Measurements from ENCODE around the gene OSBPL10.
A peak's percentile ranks its signal among the peaks of the same experiment; 100 is the strongest.

Gene OSBPL10

DNA sequence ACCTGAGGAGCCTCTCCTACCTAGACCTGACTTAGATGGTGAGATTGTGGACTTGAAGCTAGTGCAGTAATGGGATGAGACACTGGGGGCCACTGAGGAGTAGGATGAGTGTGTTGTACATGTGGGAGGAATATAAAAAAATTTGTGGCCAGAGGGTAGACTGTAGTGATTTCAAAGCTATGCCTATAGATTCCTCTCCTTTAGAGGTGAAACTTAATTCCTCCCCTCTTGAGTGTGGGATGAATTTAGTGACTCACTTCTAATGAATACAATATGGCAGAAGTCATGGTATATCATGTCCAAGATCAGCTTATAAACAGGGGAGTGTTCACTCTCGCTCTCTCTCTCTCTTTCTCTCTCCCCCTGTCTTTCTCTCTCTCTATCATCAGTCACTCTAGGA is 7.2 kb upstream of the OSBPL10 start:
- no peak for DNase-seq (ENCODE audit: low spot score)

DNA sequence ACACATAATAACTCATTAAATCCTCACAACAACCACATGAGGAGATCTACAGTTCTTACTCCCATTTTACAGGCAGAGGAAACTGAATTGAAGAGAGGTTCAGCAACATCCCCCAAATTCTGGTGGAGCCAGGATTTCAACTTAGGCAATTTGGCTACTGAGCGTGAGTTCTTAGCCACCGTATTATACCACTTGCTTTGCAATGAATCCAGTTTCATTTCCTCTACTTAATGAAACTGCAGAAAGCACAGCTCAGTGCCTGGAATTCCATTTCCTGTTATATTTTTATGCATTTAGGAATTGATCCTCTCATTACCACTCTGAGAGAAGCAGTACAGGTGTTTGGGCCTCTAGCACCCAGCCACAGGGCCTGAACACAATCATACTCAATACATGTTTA is 4.8 kb upstream of the OSBPL10 start:
- DNase-seq (ENCODE audit: low spot score): no peak

DNA sequence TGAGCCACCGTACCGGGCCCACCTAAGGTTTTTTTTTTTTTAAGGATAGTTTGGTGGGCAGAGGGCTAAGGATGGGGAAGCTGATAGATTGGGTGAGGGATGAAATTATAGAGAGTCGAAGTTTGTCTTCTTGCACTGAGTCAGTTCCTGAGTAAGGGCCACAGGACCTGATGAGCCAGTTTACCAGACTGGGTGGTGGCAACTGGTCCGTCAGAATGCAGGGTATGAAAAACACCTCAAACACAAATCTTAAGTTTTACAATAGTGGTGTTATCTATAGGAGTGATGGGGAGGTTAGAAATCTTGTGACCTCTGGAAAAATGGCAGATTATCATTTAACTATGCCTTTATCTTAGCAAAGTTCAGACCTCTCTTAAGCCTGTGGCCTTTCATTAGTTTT is 3.3 kb upstream of the OSBPL10 start:
- no peak for DNase-seq (ENCODE audit: low spot score)

DNA sequence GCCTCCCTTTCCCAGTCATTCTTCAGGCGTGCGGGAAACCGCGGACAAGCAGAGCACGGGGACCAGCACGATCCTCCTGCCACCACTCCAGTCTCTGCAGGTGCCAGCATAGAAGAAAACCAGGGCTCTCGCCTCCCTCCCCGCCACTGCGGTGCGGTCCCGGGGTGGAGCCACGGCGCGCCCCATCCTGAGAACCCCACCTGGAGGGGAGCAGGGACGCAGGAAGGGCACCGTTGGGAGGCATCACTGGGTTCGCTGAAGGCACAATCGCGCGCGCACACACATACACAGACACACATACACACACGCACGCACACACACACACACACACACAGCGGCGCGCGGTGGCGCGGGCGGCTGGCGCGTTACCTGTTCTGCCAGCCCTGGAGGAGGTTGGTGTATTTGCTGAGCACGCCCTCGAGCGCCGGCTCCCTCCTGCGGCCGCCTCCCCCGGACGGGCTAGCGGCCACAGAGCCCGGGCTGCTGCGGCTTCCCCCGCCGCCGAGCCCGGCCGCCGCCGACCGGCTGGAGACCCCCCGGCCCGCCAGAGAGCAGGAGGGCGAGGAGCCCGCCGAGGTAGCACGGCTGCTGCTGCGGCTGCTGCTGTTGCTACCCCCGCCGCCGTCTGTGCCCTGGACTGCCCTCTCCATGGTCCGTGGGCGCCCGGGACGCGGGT is 394 bp downstream of the OSBPL10 start:
- DNase-seq (ENCODE audit: low spot score): peak; percentile 72

DNA sequence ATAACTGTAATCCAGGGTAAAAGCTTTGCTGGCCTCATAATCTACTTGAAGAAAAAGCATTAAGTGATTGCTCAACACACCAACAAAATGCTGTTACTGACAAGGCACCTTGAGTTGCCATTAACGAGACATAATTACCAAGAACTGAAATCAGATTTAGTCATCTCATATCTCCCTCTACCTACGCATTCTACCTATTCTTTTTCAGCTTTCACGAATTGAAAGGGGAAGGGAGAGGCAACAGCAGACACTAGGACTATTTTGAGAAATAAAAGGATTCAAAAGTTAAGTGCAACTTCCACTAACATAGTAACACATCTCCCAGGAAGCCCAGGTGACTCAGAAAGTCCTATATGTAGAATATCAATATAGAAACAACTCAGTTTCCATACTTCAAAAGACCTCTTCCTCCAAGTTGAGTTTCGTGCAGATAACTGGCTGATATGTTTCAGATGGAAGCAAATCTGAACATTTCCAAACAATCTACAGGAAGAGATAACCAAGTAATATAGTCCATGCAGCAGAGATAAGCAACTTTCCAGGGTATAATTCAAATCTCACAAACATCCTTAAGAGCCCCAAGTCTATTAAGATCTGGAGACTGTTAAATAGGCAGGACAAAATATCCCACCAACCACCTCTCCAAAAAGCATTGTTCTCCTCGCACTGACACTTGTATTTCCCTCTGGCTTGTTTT is 1.9 kb downstream of the OSBPL10 start:
- no peak for DNase-seq (ENCODE audit: low spot score)

DNA sequence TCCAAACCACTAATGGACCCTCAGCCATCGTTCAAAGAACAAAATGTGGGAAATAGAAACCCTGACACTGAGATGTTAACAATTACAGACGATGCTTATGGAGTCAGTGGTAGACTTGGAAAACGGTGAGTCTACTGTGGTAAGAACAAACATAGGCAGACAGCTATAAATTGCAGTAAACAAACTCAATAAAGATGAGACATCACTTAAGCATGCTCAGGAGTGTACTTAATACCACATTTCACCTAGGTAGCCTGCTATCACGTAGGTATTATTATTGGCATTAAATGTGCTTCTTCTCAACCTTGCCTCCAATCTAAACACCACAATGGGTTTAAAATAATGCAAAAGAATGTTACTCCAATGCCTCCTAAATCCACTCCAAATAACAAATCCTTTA is 2.5 kb downstream of the OSBPL10 start:
- no peak for DNase-seq (ENCODE audit: low spot score)

DNA sequence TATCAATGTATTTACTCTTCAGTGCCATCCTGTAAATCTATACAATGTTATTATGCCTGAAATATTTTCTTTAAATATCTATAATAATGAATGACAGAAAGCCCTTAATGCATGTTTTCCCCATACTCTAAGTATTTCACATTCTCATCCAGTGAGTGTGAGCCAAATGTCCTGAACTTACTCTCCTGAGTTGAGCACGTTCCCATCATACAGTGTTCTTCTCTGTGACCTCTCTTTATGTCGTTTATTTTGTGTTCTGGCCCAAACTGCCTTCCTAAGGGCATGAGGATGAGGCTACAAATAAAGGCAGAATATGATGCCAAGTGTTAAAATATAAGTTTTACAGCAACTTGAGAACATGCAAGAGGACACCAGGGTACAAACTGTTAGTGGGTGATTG is 3.3 kb downstream of the OSBPL10 start:
- no peak for DNase-seq (ENCODE audit: low spot score)

DNA sequence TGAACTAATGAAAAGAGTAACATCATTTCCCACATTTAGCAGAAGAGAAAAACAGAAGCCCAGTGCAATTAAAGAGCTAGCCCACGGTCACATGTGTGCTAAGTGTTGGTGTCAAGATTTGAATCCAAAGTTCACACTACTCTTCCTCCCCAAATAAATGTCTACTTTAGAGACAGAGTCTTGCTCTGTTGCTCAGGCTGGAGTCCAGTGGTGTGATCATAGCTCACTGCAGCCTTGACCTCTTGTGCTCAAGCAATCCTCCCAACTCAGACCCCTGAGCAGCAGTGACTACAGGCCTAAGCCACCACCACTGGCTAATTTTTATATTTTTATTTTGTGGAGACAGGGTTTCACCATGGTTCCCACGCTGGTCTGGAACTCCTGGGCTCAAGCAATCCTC is 4.8 kb downstream of the OSBPL10 start:
- DNase-seq (ENCODE audit: low spot score): no peak

DNA sequence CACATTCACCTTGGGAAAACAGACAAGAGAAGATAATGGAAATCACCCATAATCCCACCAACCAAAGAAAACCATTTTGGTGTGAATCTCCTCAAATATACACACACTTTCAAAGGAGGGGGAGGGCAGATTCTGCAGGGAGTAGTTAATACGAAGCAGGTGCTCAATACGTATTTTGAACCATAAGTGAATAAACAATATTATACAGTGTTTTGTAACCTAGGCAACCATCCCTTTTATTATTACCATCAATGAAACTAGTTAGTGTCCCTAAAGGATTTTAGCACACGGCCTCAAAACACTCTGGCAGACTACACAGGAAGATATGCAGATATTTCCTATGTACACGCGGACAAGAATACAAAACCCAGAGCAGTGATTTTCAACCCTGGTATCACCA is 6.1 kb downstream of the OSBPL10 start:
- no peak for DNase-seq (ENCODE audit: low spot score)

DNA sequence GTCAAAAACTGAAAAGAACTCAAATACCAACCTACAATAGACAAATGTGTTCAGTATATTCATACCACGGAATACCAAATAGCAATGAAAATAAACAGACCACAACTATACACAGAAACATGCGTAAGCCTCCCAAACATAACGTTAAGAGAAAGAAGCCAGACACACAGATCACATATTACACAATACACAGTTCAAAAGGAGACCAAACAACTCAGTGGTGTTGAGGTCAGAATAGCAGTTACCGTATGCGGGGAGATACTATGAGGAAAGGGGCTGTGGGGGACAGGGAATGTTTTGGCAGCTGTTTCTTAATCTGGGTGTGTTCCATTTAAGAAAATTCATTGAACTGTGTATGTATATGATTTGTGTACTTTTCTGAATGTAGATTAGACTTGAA is 6.6 kb downstream of the OSBPL10 start:
- DNase-seq (ENCODE audit: low spot score): no peak

DNA sequence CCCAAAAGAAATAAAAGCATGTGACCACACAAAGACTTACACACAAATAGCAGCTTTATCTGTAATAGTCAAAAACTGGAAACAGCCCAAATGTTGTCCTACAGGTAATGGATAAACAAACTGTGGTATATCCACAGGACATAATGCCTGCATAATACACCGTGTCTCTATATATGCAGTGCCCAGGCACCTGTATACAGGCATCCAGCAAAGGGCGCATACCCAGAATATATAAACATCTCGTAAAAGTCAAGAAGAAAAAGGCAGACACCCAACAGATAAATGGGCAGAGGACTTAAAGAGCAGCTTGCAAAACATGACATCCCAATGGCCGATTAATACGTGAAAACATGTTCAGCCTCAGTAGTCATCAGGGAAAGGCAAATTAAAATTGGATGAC is 7.2 kb downstream of the OSBPL10 start:
- no peak for DNase-seq (ENCODE audit: low spot score)

DNA sequence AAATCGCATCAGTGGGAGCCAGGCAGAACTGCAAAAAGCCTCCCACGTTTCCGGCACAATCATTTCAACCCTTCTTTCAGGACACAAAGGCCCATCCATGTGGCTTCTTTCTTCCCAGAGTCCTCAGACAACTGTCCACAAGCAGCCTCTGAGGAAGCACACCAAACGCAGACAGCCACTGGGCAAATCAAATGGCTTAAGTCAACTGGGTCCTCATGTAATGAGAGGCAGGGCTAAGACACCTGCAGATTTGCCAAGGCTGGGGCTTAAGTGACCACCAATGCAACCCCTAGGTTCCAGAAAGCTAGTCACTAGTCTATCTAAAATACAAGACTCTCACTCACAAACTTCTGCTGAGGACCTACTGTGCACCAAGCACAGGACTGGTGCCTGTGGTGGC is 8.0 kb downstream of the OSBPL10 start:
- no peak for DNase-seq (ENCODE audit: low spot score)

DNA sequence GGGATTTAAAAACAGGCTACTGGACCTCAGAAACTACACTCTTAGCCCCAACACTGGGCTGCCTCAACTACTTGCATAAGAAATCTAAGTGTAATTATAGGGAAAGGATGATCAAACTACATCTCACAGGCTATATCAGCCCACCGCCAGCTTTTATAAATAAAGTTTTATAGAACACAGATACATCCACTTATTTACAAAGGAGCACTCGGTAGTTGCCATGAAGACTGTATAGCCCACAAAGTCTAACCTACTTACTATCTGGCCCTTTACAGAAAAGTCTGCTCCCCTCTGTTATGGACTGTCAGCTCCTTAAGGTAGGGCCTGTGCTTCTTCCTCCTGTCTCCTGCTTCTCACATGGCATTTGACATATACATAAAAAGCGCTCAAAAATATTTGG is 9.5 kb downstream of the OSBPL10 start:
- no peak for DNase-seq (ENCODE audit: low spot score)

DNA sequence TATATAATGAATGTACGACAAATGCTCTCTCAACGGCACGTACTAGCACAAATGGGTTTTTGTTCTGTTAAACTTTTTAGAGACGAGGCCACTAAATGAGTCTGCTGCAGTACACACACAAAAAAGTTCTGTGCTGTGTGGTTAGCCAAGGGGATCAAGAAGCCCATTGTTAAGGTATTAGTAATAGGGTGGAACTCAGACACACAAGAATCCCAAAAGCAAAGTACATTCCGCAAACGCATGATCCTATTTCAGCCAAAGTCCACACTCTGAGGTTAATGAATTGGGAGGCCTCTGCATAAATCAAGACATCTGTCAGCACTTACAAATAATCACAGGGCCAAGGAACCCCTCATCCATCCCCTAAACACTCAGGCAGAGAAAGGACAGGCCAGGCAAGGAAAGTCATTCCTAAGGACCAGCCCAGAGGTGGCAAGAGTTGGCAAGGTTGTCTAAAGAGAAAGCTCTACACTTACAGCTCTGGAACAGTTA is 12.1 kb downstream of the OSBPL10 start:
- DNase-seq (ENCODE audit: low spot score): no peak

DNA sequence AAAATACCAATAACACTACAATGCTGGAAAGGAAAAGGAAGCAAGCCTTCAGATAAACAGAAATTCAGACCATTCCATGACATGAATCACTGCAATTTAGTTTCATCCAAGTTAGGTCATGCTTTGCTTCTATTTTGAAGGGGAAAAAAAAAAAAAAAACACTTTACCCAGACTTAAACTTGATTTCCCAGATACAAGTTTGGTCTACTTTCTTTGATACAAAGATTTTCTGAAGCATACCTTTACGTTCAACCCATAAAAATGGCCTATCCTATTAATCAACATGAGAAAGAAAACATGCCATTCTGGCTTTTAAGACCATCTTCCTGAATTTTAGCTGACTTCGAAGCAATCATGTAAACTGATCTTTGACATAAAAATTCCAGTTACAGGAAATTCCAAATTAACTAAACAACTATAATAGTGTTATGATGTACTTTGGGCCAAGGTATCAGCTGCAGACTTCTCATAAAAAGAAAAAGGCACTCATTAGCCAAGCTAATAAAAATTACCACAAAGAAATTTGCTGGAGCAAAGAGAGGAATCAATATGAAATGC is 12.6 kb downstream of the OSBPL10 start:
- DNase-seq (ENCODE audit: low spot score): no peak

DNA sequence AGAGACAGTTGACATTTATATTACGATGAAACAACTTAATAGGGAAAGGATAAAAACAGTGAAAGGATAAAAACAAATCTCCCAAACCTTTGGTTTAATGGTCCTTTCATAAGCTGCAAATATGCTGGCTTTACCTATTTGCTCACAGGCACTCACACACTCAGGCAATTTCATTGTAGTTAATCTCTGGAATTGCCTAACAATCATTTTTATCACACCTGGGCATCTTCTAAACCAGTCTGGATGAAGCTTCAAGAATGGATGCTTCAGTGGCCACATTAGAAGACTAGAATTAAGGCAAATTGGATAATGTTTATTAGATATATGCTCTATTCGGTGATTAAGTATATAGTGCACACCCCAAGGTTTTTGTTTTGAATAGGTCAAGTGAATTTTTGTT is 13.5 kb downstream of the OSBPL10 start:
- DNase-seq (ENCODE audit: low spot score): no peak

DNA sequence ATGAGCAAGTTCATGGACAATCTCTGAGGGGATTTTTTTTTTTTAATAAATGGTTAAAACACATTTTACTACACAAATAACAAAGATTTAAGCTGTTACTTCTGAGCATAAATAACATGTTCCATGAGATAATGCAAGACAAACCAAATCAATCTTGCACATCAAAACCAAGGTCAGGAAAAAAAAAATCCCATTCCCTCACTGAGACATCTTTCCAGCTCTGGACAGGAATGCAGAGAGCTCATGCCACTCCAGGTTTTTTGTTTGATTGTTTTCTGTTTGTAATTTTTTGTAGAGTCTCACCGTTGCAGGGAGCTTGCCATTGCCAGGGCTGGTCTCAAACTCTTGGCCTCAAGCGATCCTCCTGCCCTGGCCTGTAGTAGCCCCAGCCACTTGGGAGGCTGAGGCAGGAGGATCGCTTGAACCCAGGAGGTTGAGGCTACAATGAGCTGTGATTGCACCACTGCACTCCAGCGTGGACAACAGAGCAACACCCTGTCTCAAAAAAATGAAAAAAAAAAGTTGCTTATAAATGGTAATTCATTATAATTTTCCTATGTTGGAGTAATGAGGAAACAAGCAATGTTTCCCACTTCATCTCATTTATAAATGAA is 14.0 kb downstream of the OSBPL10 start:
- DNase-seq (ENCODE audit: low spot score): no peak

DNA sequence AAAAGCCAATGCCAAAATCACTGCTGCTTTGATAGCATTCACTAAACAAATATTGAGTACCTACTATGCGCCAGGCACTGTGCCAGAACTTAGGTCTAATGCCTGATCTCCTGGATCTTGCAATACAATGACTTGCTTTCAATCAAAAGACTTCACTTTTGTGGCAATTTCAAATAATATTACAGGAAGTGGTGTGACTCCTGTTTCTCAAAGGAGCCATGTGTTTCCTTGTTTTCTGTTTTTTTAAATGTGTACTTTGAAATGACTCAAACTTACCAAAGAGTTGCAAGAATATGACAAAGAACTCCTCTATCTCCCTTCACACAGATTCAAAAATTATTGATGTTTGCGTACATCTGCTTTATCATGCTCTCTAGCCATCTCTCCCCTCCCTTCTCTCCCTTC is 18.3 kb downstream of the OSBPL10 start:
- no peak for DNase-seq (ENCODE audit: low spot score)

DNA sequence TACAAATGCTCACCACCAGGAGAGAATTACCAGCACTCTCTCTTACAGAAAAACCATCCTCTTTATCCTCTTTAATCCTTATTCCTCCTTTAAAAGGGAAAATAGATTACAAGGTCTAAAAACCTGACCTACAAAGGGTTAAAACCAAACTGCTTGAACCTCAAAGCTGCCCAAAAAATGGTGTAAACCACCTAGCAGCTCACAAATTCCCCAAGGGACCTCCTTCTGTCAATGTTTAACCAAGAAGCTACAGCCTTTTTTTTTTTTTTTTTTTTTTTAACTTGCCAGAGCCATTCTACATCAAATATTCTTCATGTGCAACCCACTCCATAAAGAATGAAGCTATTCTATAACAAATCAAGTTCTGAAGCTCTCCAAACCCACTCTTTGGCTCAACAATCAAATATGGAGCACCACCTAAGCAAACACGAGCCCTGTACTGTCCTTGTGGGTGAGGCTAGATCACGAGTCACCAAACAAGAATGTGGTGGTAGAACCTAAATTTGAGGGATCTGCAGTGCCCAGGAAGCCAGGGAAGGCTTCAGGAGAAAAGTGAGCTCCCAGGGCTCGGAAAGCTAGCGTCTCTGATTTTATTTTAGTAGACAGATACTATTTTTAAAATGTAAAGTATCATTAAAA is 20.1 kb downstream of the OSBPL10 start:
- DNase-seq (ENCODE audit: low spot score): no peak

DNA sequence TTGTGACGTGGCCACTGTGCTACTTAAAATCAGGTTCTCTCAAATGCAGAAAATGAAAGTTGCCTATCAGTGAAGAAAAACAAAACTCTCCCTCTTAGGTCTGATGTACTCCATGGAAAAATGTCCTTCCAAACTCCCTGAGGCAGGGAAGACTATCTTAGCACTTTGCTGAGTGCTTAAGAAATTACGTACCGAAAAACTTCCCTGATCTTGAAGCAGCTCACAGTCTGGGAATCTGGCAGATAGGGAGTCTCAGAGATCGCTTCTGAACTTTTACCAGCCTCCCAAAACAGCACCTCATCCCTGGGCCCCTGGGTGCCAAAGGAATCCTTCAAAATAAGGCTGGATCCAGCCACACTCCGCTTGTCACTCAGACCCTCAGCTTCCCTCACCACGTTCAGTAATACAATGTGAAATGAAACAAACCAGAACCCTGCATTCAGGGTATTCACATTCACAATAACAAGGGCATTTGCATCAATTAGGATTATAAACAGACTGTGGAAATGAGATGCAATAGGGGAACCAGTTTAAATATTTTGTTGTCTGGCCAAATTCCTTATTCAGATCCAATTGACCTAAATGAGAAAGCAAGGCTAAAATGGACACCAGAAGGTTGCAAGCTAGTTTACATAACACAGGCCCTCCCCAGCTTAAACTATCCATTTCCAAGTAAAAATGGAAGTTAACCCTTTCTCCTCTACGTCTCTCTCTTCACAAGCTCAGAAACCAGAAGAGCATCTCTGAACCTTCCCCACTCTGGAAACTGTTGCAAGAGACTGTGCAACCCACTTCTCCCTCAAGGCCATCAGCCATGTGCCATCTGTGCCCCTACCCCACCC is 20.9 kb downstream of the OSBPL10 start:
- no peak for DNase-seq (ENCODE audit: low spot score)

DNA sequence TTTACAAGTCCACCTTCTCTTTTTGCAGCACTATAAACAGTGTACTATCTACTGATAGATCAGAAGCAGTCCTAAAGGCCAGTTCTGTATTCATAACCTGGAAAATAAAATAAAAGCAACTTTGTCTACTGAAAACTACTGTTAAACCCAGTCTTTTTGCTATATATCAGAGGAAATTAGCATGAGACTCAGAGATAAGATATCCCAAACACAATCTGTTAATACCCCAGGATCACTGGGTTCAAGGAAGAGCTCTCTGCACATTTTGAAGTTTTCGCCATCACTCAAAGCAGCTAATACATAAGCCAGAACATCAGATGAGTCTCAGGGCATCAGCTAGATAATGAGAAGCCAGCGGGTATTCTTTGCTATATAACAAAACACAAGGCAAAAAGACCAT is 21.8 kb downstream of the OSBPL10 start:
- DNase-seq (ENCODE audit: low spot score): no peak

DNA sequence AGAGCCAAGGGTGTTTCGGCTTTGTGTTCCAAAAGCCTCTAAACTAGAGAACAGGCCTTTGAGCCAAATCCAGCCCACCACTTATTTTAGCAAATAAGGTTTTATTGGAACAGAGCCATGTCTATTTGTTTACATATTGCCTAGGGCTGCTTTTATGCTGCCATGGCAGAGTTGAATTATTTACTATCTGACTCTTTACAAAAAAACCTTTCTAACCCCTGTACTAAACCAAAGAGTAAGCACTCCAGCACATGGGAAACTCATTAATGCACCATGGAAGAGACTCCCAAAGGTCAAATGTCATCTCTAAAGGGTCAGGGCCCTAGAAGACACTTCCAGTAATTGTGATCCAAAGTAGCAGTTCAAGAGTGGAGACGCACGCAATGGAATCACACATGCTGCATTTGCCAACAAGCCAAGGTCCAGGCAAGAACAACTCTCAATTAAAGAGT is 22.3 kb downstream of the OSBPL10 start:
- no peak for DNase-seq (ENCODE audit: low spot score)

Data from germinal center (tissue), 1 donor.